Upper lobe of left lung (tissue), 4 donors: ENCODE results near the gene RUVBL2.

Experiments used
- EP300 ChIP-seq, 4 donors: sonication (generic); formaldehyde crosslinking; IDR thresholded peaks; one replicate each; pipeline ENCODE4 v1.5.1; 2017; ENCODE audit warnings: antibody characterized with exemption in 4 of 4, control low read depth in 2 of 4
- POLR2A ChIP-seq, 4 donors: fragments of 450-650 bp; IDR thresholded peaks; one replicate each; pipeline ENCODE4 v1.5.1; 2016 to 2017; ENCODE audit warnings: antibody characterized with exemption in 4 of 4, mild to moderate bottlenecking in 2 of 4
- POLR2AphosphoS5 ChIP-seq, 2 donors: sonication (generic); formaldehyde crosslinking; IDR thresholded peaks; one replicate each; pipeline ENCODE4 v1.5.1; 2017; ENCODE audit warnings: antibody characterized with exemption in 2 of 2
- TF ChIP-seq, protein P1 (sequence below), 6 experiments: fragments of 450-650 bp in 4 of 6; fragments of 200-600 bp in 2 of 6; sonication (generic) in 2 of 6; IDR thresholded peaks; one replicate each; pipeline ENCODE4 v1.5.1; 2016 to 2019; ENCODE audit warnings: antibody characterized with exemption in 6 of 6

DNA sequence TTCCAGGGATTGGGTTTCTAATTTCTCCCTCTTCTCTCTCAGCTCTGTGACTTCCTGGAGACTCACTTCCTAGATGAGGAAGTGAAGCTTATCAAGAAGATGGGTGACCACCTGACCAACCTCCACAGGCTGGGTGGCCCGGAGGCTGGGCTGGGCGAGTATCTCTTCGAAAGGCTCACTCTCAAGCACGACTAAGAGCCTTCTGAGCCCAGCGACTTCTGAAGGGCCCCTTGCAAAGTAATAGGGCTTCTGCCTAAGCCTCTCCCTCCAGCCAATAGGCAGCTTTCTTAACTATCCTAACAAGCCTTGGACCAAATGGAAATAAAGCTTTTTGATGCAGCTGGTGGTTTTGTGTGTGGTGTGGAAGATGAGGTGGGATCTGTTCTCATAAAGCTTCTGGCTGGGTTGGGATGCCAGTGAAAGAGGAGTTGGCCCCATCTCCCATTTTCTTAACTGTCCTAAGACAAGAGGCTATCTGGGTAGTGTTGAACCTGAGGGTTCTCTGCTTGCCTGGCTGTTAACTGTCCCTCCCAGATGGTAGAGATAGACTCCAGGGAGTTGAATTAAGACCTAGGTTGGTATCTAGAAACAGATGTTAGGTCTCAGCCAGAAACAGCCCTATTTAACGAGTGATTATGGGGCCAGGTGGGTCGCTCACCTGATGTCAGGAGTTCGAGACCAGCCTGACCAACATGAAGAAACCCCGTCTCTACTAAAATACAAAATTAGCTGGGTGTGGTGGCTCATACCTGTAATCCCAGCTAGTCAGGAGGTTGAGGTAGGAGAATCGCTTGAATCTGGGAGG lies 26.9 kb upstream of the RUVBL2 start:
- no peak for TF ChIP-seq POLR2A (IDR thresholded peaks at IDR 0.05)
- peak in 1 of 2 donors; percentile 17 for TF ChIP-seq POLR2AphosphoS5 (IDR thresholded peaks at IDR 0.05)
- TF ChIP-seq, protein P1, sequence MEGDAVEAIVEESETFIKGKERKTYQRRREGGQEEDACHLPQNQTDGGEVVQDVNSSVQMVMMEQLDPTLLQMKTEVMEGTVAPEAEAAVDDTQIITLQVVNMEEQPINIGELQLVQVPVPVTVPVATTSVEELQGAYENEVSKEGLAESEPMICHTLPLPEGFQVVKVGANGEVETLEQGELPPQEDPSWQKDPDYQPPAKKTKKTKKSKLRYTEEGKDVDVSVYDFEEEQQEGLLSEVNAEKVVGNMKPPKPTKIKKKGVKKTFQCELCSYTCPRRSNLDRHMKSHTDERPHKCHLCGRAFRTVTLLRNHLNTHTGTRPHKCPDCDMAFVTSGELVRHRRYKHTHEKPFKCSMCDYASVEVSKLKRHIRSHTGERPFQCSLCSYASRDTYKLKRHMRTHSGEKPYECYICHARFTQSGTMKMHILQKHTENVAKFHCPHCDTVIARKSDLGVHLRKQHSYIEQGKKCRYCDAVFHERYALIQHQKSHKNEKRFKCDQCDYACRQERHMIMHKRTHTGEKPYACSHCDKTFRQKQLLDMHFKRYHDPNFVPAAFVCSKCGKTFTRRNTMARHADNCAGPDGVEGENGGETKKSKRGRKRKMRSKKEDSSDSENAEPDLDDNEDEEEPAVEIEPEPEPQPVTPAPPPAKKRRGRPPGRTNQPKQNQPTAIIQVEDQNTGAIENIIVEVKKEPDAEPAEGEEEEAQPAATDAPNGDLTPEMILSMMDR (IDR thresholded peaks at IDR 0.05), result no peak
- TF ChIP-seq EP300 (IDR thresholded peaks at IDR 0.05), result no peak
